Measurements from ENCODE around the gene SLC2A14.
"Not testable (repeated sequence)": the region's sequence is repeated elsewhere in the genome, so short reads cannot be mapped to it uniquely, and the experiment has no call there.

Gene SLC2A14

DNA sequence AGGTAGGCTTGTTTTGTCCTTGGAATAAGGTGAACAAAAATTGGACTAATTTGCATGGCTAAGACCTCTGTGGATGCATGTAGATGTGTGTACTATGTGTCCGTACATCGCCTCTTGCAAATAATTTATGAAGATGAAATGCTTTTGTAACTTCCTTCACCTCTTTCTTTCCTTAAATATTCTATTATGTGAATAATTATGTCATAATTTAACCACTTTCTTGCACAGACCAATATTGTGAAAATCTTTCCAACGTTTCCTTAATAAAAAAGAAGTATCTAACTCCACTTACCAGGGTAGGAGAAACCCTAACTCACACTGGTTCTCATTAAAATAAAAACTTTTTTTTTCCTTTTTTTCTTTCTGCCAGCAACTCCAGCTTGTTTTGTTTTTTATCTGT lies 79.5 kb downstream of the SLC2A14 start:
- POLR2A ChIA-PET, result no interaction called here
- no peak overlapping the region for H3K4me3 ChIP-seq (ENCODE audit: control insufficient read depth in 1 of 7, extremely low read depth in 1 of 7, insufficient read depth in 4 of 7, low read depth in 2 of 7, low read length in 6 of 7)

DNA sequence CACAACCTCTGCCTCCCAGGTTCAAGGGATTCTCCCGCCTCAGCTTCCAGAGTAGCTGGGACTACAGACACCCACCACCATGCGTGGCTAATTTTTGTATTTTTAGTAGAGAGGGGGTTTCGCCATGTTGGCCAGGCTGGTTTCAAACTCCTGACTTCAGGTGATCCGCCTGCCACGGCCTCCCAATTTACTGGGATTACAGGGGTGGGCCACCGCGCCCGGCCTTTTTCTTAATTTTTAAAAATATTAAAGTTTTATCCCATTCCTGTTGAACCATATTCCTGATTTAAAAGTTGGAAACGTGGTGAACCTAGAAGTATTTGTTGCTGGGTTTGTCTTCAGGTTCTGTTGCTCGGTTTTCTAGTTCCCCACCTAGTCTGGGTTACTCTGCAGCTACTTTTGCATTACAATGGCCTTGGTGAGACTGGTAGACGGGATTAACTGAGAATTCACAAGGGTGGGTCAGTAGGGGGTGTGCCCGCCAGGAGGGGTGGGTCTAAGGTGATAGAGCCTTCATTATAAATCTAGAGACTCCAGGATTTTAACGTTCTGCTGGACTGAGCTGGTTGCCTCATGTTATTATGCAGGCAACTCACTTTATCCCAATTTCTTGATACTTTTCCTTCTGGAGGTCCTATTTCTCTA lies 83.7 kb downstream of the SLC2A14 start, which contains the start of gene NANOG:
Gene NANOG (plus strand): TSS at position 519 of the 645 bp plus-strand sequence. CDS start 213 bp downstream, outside the sequence.
- CTCF ChIA-PET, result interaction anchor here (1.0 to 1.8 kb wide), 2 partner anchors 18 to 73 kb away, joined by 3 to 5 read pairs; no protein-coding TSS in a partner anchor
- DNase-seq; H3K27me3 ChIP-seq (replicated peaks in 2 of 5; ENCODE audit: control insufficient read depth in 4 of 5, insufficient read depth in 5 of 5, low read length in 4 of 5); H3K27ac ChIP-seq (ENCODE audit: insufficient read depth in 1 of 2, low read depth in 1 of 2, low read length in 2 of 2, poor library complexity in 1 of 2, severe bottlenecking in 2 of 2); H3K36me3 ChIP-seq (ENCODE audit: control insufficient read depth in 4 of 4, insufficient read depth in 4 of 4, low read length in 3 of 4); H3K4me1 ChIP-seq (ENCODE audit: control extremely low read depth in 1 of 4, control insufficient read depth in 4 of 4, insufficient read depth in 4 of 4, low read length in 3 of 4); H3K9me3 ChIP-seq (ENCODE audit: control extremely low read depth in 1 of 5, control insufficient read depth in 4 of 5, insufficient read depth in 2 of 5, low read depth in 1 of 5, low read length in 4 of 5); POLR2A ChIA-PET; H3K4me3 ChIP-seq (ENCODE audit: control insufficient read depth in 1 of 7, extremely low read depth in 1 of 7, insufficient read depth in 4 of 7, low read depth in 2 of 7, low read length in 6 of 7): not testable (repeated sequence)
- 93% methylated on average over 3 of the region's 13 CpGs for WGBS (ENCODE audit: insufficient coverage)

More for the DNA sequence above, 79.5 kb downstream of the SLC2A14 start:
- CTCF ChIA-PET, result no interaction called here
- 80% methylated on average over 1 of the region's 3 CpGs for WGBS (ENCODE audit: insufficient coverage)
- DNase-seq, result no peak
- Histone ChIP-seq H3K27ac (ENCODE audit: insufficient read depth in 1 of 2, low read depth in 1 of 2, low read length in 2 of 2, poor library complexity in 1 of 2, severe bottlenecking in 2 of 2) (no peak overlapping the region), H3K36me3 (ENCODE audit: control insufficient read depth in 4 of 4, insufficient read depth in 4 of 4, low read length in 3 of 4) (no peaks in the 10 kb centered on the region), H3K4me1 (ENCODE audit: control extremely low read depth in 1 of 4, control insufficient read depth in 4 of 4, insufficient read depth in 4 of 4, low read length in 3 of 4) (no peaks in the 10 kb centered on the region), H3K9me3 (ENCODE audit: control extremely low read depth in 1 of 5, control insufficient read depth in 4 of 5, insufficient read depth in 2 of 5, low read depth in 1 of 5, low read length in 4 of 5) (no peaks in the 10 kb centered on the region), H3K27me3 (replicated peaks in 2 of 5; ENCODE audit: control insufficient read depth in 4 of 5, insufficient read depth in 5 of 5, low read length in 4 of 5) (no peaks in the 10 kb centered on the region)

DNA sequence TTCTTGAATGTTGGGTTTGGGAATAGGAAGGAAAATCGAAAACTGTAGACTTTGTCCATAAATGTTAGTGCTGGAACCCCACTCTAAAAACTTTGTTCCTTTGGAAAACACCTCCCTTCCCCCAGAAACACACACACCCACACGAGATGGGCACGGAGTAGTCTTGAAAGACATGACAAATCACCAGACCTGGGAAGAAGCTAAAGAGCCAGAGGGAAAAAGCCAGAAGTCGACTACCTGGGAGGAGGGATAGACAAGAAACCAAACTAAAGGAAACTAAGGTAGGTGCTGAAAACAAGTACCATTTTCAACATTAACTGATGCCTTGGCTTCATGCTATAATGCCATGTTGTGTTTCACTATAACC lies 84.4 kb downstream of the SLC2A14 start:
- ChIA-PET CTCF (interaction anchor here (1.0 to 1.8 kb wide), 3 partner anchors 19 to 72 kb away, joined by 3 to 5 read pairs (median 3); no protein-coding TSS in a partner anchor), POLR2A (no interaction called here)
- no peak overlapping the region for H3K4me3 ChIP-seq (ENCODE audit: control insufficient read depth in 1 of 7, extremely low read depth in 1 of 7, insufficient read depth in 4 of 7, low read depth in 2 of 7, low read length in 6 of 7)
- no peaks in the 10 kb centered on the region for H3K27me3 ChIP-seq (replicated peaks in 2 of 5; ENCODE audit: control insufficient read depth in 4 of 5, insufficient read depth in 5 of 5, low read length in 4 of 5)
- no peak overlapping the region for H3K27ac ChIP-seq (ENCODE audit: insufficient read depth in 1 of 2, low read depth in 1 of 2, low read length in 2 of 2, poor library complexity in 1 of 2, severe bottlenecking in 2 of 2)
- no peak for DNase-seq
- H3K9me3 ChIP-seq (ENCODE audit: control extremely low read depth in 1 of 5, control insufficient read depth in 4 of 5, insufficient read depth in 2 of 5, low read depth in 1 of 5, low read length in 4 of 5), result no peaks in the 10 kb centered on the region
- 100% methylated on average over 2 of the region's 4 CpGs for WGBS (ENCODE audit: insufficient coverage)
- no peaks in the 10 kb centered on the region for H3K36me3 ChIP-seq (ENCODE audit: control insufficient read depth in 4 of 4, insufficient read depth in 4 of 4, low read length in 3 of 4)
- H3K4me1 ChIP-seq (ENCODE audit: control extremely low read depth in 1 of 4, control insufficient read depth in 4 of 4, insufficient read depth in 4 of 4, low read length in 3 of 4), result no peaks in the 10 kb centered on the region

DNA sequence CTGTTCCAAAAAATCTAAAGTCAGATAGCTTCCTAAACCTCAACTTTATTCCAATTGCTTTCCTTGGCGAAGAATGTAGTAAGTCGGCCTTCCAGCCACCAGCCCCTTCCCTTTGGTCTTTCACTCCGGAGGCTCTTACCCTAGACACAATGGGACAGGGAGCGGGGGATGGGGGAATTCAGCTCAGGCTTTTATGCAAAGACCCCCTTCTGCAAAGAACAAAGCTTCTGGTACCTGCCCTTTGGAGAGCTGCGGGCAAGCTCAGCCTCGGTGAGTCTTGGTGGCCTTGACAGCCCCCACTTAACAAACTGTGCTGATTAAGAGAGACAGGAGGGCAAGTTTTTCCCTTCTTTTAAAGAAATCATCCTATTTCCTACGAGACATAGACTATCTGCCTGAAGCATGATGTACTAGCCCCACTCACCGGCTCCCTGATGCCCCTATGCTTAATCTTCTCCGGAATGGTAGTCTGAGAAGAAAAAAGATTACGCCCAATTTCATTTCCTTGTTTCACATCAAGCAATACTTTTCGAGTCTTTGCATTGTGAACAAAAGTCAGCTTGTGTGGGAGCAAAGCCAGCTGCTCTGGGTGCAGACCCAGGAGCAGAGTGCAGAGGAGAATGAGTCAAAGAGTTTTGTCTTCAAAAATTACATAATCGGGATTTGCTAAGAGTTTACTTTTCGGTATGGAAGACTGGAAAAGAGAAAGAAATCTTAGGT lies 85.0 kb downstream of the SLC2A14 start:
- POLR2A ChIA-PET, result no interaction called here
- H3K4me1 ChIP-seq (ENCODE audit: control extremely low read depth in 1 of 4, control insufficient read depth in 4 of 4, insufficient read depth in 4 of 4, low read length in 3 of 4), result no peaks in the 10 kb centered on the region
- H3K36me3 ChIP-seq (ENCODE audit: control insufficient read depth in 4 of 4, insufficient read depth in 4 of 4, low read length in 3 of 4), result no peaks in the 10 kb centered on the region
- no peaks in the 10 kb centered on the region for H3K27me3 ChIP-seq (replicated peaks in 2 of 5; ENCODE audit: control insufficient read depth in 4 of 5, insufficient read depth in 5 of 5, low read length in 4 of 5)
- 91% methylated on average over 8 of the region's 13 CpGs for WGBS (ENCODE audit: insufficient coverage)
- no peak overlapping the region for H3K27ac ChIP-seq (ENCODE audit: insufficient read depth in 1 of 2, low read depth in 1 of 2, low read length in 2 of 2, poor library complexity in 1 of 2, severe bottlenecking in 2 of 2)
- DNase-seq, result no peak
- H3K4me3 ChIP-seq (ENCODE audit: control insufficient read depth in 1 of 7, extremely low read depth in 1 of 7, insufficient read depth in 4 of 7, low read depth in 2 of 7, low read length in 6 of 7), result no peak overlapping the region
- CTCF ChIA-PET, result interaction anchor here (1.0 to 1.8 kb wide), 3 partner anchors 20 to 72 kb away, joined by 3 to 5 read pairs (median 3); no protein-coding TSS in a partner anchor
- H3K9me3 ChIP-seq (ENCODE audit: control extremely low read depth in 1 of 5, control insufficient read depth in 4 of 5, insufficient read depth in 2 of 5, low read depth in 1 of 5, low read length in 4 of 5), result no peaks in the 10 kb centered on the region

DNA sequence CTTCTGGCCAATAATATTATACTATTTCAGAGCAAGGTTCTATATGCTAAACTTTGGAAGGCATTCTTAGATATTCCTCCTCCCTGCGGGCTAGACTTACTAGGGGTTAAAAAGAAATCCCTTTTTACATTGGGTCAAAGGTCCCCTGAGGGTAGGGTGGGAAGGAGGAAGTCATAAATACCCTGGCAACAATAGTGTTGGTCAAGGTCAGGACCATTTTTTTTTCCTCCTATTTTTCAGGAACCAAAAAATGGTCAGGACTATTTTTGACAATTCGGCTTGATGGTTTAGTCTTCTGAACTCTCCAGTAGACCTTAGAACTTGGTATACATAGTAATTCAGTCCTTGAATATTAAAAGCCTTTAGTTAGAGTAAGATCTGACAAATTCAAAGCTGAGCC lies 88.0 kb downstream of the SLC2A14 start:
- no peaks in the 10 kb centered on the region for H3K36me3 ChIP-seq (ENCODE audit: control insufficient read depth in 4 of 4, insufficient read depth in 4 of 4, low read length in 3 of 4)
- ChIA-PET CTCF (interaction anchor here (1.2 kb wide), 1 partner anchor 20 kb away, joined by 3 read pairs; no protein-coding TSS in a partner anchor), POLR2A (no interaction called here)
- H3K27ac ChIP-seq (ENCODE audit: insufficient read depth in 1 of 2, low read depth in 1 of 2, low read length in 2 of 2, poor library complexity in 1 of 2, severe bottlenecking in 2 of 2), result no peak overlapping the region
- DNase-seq, result no peak
- no CpG with 5 or more reads among the region's 2 CpGs for WGBS (ENCODE audit: insufficient coverage)
- H3K4me3 ChIP-seq (ENCODE audit: control insufficient read depth in 1 of 7, extremely low read depth in 1 of 7, insufficient read depth in 4 of 7, low read depth in 2 of 7, low read length in 6 of 7), result no peak overlapping the region
- H3K27me3 ChIP-seq (replicated peaks in 2 of 5; ENCODE audit: control insufficient read depth in 4 of 5, insufficient read depth in 5 of 5, low read length in 4 of 5), result no peaks in the 10 kb centered on the region
- H3K4me1 ChIP-seq (ENCODE audit: control extremely low read depth in 1 of 4, control insufficient read depth in 4 of 4, insufficient read depth in 4 of 4, low read length in 3 of 4), result no peaks in the 10 kb centered on the region
- no peaks in the 10 kb centered on the region for H3K9me3 ChIP-seq (ENCODE audit: control extremely low read depth in 1 of 5, control insufficient read depth in 4 of 5, insufficient read depth in 2 of 5, low read depth in 1 of 5, low read length in 4 of 5)

DNA sequence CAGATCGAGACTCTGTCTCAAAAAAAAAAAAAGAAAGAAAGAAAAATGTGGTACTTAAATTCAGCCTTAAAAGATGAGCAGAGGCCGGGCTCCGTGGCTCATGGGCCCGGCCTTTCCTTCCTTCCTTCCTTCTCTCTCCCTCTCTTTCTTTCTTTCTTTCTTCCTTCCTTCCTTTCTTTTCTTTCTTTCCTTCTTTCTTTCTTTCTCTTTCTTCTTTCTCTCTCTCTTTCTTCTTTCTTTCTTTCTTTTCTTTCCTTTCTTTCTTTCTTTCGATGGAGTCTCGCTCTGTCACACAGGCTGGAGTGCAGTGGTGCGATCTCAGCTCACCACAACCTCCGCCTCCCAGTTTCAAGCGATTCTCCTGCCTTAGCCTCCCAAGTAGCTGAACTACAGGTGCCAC lies 89.3 kb downstream of the SLC2A14 start:
- 84% methylated on average over 6 of the region's 9 CpGs for WGBS (ENCODE audit: insufficient coverage)
- H3K27ac ChIP-seq (ENCODE audit: insufficient read depth in 1 of 2, low read depth in 1 of 2, low read length in 2 of 2, poor library complexity in 1 of 2, severe bottlenecking in 2 of 2); POLR2A ChIA-PET; CTCF ChIA-PET; H3K9me3 ChIP-seq (ENCODE audit: control extremely low read depth in 1 of 5, control insufficient read depth in 4 of 5, insufficient read depth in 2 of 5, low read depth in 1 of 5, low read length in 4 of 5); H3K4me3 ChIP-seq (ENCODE audit: control insufficient read depth in 1 of 7, extremely low read depth in 1 of 7, insufficient read depth in 4 of 7, low read depth in 2 of 7, low read length in 6 of 7); H3K27me3 ChIP-seq (replicated peaks in 2 of 5; ENCODE audit: control insufficient read depth in 4 of 5, insufficient read depth in 5 of 5, low read length in 4 of 5); H3K4me1 ChIP-seq (ENCODE audit: control extremely low read depth in 1 of 4, control insufficient read depth in 4 of 4, insufficient read depth in 4 of 4, low read length in 3 of 4); H3K36me3 ChIP-seq (ENCODE audit: control insufficient read depth in 4 of 4, insufficient read depth in 4 of 4, low read length in 3 of 4); DNase-seq: not testable (repeated sequence)

DNA sequence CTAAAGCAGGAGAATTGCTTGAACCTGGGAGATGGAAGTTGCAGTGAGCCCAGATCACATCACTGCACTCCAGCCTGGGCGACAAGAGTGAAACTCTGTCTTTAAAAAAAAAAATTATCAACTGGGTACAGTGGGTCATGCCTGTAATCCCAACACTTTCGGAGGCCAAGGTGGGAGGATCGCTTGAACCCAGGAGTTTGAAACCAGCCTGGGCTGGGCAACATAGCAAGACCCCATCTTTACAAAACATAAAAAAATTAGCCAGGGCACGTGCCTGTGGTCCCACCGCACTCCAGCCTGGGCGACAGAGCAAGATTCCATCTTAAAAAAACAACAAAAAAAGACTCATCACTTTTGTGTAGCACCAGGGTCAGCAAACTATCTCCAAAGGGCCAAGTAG lies 90.7 kb downstream of the SLC2A14 start:
- Histone ChIP-seq H3K9me3 (ENCODE audit: control extremely low read depth in 1 of 5, control insufficient read depth in 4 of 5, insufficient read depth in 2 of 5, low read depth in 1 of 5, low read length in 4 of 5) (no peaks in the 10 kb centered on the region), H3K4me1 (ENCODE audit: control extremely low read depth in 1 of 4, control insufficient read depth in 4 of 4, insufficient read depth in 4 of 4, low read length in 3 of 4) (no peaks in the 10 kb centered on the region), H3K27me3 (replicated peaks in 2 of 5; ENCODE audit: control insufficient read depth in 4 of 5, insufficient read depth in 5 of 5, low read length in 4 of 5) (no peaks in the 10 kb centered on the region), H3K27ac (ENCODE audit: insufficient read depth in 1 of 2, low read depth in 1 of 2, low read length in 2 of 2, poor library complexity in 1 of 2, severe bottlenecking in 2 of 2) (no peak overlapping the region), H3K4me3 (ENCODE audit: control insufficient read depth in 1 of 7, extremely low read depth in 1 of 7, insufficient read depth in 4 of 7, low read depth in 2 of 7, low read length in 6 of 7) (no peak overlapping the region), H3K36me3 (ENCODE audit: control insufficient read depth in 4 of 4, insufficient read depth in 4 of 4, low read length in 3 of 4) (no peaks in the 10 kb centered on the region)
- ChIA-PET POLR2A (no interaction called here), CTCF (interaction anchor here (1.0 kb wide), 1 partner anchor 24 kb away, joined by 3 read pairs; no protein-coding TSS in a partner anchor)
- no peak for DNase-seq
- WGBS (ENCODE audit: insufficient coverage), result 95% methylated on average over 6 of the region's 6 CpGs

Measured in common myeloid progenitor, CD34-positive (primary cell).